Muscle of back (tissue), 11 donors: Measurements from ENCODE around the gene SYNPO2. TPM values are rescaled to one million over a fixed set of nuclear protein-coding genes. Genes with fewer than 3 reads are reported as not detected.
A peak's percentile ranks its signal among the peaks of the same experiment; 100 is the strongest.
"Not testable (repeated sequence)": the region's sequence is repeated elsewhere in the genome, so short reads cannot be mapped to it uniquely, and the experiment has no call there.

Experiments used
- DNase-seq, 3 donors: peaks; one replicate each; pipeline versions ENCODE4 v3.0.0 to v3.0.0-alpha.2; 2013
- polyA plus RNA-seq, 10 donors: library from polyadenylated mRNA; unstranded; fragments of 120-200 nt; gene quantifications; one replicate each; pipeline ENCODE4 v1.2.1, GENCODE V29; 2013; ENCODE audit not compliant: insufficient read length in 10 of 10

Gene SYNPO2
- polyA plus RNA-seq, 10 donors: 62.2 to 193 (median 128) TPM

DNA sequence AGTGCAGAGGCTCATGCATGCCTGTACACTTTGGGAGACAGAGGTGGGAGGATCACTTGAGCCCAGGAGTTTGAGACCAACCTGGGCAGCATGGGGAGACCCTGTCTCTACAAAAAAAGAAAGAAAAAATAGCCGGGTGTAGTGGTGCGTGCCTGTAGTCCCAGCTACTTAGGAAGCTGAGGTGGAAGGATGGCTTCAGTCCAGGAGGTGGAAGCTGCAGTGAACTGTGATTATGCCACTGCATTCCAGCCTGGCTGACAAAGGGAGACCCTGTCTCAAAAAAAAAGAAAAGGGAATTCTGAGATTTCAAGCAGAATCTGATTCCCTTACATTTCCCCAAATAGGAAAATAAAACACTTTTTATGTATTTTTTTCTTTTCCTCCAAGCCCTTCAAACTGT is 83.5 kb downstream of the SYNPO2 start:
- no peak for DNase-seq

- no peak for DNase-seq
Observed at GRCh38 chr4:118973295-118973694, 84.6 kb downstream of the SYNPO2 start.

- no peak for DNase-seq
Observed at GRCh38 chr4:118974758-118975157, 86.1 kb downstream of the SYNPO2 start.

DNA sequence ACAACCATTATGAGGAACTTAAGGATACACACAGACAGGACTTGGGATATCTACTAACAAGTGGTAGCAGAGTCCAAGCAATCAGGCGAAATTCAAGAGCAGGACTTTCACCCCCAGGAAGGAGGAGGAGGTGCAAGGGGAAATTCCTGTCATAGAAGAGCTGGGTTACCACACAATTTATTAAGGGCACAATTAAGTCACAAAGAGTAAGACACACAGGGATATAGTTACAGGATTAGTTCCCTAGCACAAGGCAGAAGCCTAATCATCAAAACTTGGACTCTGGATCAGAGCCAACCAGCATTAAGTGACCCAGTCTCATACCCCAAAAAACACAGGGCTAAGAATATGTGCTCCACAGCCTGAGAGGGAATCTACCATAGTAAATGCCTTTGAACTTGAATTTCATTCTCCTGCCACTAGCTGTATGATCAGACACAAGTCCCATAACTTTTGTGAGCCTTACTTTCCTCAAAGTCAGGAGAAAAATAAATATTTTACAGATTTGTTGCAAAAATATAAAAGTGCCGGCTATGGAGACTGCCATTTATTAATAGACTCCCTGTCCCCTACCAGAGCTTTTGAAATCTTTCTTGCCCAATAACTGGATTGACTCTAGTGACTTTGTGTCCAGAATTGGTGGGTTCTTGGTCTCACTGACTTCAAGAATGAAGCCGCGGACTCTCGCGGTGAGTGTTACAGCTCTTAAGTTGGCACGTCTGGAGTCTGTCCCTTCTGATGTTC is 87.0 kb downstream of the SYNPO2 start:
- DNase-seq: no peak

GRCh38 chr4:118976193-118976560 is 87.5 kb downstream of the SYNPO2 start:
- DNase-seq: not testable (repeated sequence)

DNA sequence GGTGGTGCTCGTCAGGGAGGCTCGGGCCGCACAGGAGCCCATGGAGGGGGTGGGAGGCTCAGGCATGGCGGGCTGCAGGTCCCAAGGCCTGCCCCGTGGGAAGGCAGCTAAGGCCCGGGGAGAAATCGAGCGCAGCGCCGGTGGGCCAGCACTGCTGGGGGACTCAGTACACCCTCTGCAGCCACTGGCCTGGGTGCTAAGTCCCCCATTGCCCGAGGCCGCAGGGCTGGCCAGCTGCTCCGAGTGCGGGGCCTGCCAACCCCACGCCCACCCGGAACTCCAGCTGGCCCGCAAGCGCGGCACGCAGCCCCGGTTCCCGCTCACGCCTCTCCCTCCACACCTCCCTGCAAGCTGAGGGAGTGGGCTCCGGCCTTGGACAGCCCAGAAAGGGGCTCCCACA is 88.4 kb downstream of the SYNPO2 start:
- not testable (repeated sequence) for DNase-seq

GRCh38 chr4:118979712-118980111 is 91.1 kb downstream of the SYNPO2 start:
- DNase-seq: no peak

- DNase-seq: no peak
Observed at GRCh38 chr4:118981171-118981838, 92.7 kb downstream of the SYNPO2 start.

DNA sequence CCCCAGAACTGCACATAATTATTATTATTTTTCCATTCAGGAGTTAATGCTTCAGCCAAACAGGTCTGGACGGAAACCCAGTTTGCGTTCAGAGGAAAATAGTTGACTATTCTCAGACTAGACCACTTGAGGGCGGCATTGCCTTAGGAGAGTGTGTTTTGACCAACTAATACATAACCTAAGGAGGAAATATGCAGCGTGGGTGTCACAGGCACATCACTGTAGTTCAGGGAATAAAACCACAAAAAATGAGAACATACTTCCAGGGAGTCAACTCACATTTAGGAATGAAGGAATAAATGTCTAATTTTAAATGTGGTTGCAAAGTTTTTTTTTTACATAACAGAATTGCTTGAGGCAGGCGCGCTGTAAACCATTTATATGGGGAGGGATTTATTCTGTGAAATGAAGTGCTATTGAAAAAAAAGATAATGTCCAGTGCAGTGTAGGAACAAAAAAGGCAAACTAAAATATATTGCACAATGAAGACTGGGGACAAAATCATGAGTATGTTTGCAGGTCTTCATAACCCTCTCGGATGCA is 93.3 kb downstream of the SYNPO2 start:
- peak; percentile 71 to 90 (median 78) for DNase-seq

GRCh38 chr4:118983293-118983692 is 94.6 kb downstream of the SYNPO2 start:
- DNase-seq: no peak

GRCh38 chr4:118983831-118984230 is 95.2 kb downstream of the SYNPO2 start:
- no peak for DNase-seq

GRCh38 chr4:118985170-118986000 is 96.7 kb downstream of the SYNPO2 start:
- DNase-seq: no peak

DNA sequence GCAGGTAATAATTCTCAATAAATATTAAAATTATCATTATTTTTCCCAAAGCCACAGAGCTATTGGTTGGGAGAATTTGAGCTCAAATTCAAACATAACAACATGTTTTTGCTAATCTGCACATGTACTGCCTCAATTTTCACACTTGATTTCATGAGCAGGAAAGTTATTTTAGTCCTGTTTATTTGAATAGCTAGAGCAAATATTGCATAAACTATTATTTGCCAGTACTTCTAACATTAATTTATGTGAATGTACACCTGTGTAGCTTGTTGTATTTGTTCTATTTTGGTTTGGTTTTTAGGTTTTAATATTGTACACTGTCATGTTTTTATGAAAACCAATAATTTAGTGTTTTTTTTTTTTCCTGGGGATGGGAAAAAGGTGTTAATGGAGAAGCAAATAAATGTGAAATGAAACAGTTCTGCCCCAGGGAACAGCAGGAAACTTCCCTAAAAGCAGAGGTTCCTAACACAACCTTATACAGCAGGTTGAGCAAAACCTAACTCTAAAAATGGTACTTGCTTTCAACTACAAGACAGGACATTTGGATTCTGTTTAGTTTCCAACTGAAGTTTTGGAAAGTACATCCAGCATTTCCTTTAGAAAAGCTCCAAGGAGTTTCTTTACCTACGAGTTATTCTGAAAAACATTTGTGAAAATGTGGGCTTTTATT is 99.4 kb downstream of the SYNPO2 start:
- no peak for DNase-seq

DNA sequence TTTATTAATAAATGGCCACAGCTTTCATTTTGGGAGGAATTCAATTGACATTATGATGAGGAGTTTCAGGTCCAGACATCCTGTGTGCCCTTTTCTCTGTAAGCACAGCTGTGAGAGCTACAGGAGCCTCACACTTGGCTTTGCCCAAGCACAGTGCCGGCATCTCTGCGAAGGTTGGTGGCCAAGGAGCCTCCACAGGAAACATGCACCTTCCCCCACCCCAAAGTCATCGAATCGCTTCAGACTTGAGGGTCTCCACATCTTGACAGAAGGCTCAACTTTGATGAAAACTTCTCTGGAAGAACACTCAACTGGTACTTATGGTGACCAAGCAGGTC is 100.0 kb downstream of the SYNPO2 start:
- no peak for DNase-seq

GRCh38 chr4:118989098-118990080 is 100.7 kb downstream of the SYNPO2 start:
- peak in 1 of 3 donors; percentile 90 for DNase-seq

DNA sequence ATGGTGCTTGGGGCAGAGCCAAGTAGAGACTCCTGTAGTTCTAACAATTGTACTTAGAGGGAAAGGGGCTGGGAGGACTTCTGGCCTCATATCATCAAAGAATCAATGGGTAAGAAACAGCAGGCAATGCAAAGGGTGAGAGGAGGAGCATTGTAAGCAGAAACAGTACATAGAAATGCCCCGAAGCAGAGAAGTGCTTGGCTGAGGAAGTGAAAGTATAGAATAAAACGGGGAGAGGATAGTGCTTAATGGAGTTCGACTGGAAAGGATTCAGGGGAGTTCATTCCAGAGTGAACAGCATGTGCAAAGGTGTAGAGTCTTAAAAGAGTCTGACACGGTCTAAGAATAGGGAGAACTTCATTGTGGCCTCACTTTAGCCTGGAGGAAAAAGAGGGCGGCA is 103.0 kb downstream of the SYNPO2 start:
- DNase-seq: no peak

- DNase-seq: no peak
Observed at GRCh38 chr4:118992149-118992548, 103.5 kb downstream of the SYNPO2 start.

DNA sequence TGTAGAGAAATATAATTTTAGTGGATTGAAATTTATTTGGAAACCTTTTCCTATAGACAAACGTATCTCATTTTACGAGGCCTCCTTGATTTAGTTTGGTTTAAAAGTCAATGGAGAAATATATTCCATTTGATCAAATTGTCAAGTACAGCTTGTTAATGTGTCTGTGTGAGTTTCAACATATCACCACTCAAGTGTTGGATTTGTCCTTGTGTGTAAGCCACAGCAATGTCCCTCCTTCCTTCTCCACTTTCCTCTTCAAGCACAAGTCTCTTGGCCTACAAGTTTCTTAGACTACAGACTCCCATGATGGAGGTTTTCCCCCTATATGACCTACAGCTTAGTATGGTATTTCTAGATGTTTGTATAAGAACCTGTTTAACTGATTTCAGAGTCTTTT is 104.7 kb downstream of the SYNPO2 start:
- no peak for DNase-seq

DNA sequence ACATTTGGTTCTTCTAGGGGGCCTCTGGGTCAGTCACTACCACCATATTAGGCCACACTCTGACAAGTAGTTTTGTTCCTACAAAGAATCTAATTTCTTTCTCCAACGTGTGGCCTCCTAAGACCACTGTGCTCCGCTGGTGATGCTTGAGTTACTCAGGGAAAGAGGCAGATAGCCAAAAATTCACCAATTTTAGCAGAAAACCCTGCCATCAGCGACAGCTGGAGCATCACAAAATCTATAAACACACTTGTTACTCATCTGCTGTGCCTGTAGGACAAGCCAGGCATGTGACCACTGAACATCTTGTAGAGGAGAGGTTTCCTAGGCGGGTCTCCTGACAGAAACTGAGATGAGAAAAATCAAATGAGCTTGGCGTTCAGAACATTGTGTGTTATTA is 105.4 kb downstream of the SYNPO2 start:
- DNase-seq: no peak

DNA sequence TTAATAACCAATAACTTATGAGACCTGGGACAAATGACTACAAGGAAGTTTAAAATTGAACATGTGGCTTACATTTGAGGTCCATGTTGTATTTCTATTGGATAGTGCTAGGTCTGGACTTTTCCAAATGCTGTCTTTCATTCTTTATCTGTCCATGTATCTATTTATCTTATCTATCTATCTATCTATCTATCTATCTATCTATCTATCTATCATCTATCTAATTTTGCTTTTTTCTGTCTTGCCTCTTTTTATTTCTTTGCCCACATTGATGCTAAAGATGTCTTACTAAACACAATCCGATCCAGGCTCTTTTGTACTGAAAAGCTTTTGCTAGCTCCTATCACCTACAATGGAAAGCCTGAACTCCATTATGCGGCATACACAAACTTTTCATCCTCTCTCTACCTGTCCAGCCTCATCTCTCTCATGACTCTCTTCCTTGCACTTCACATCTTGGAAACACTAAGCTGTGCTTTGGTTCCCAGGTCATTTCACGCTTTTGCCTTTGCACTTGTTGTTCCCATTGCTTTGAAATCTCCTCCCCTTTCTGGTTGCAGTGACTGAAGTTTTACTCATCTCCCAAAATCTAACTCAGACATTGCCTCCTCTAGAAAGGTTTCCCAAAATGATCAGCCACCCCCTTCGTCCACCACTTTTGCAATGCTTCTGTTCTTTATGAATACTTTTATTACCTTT is 107.2 kb downstream of the SYNPO2 start:
- DNase-seq: no peak
